ENCODE data around the gene FEV. TPM values are rescaled to one million over a fixed set of nuclear protein-coding genes. Genes with fewer than 3 reads are reported as not detected.
"Not testable (repeated sequence)": the region's sequence is repeated elsewhere in the genome, so short reads cannot be mapped to it uniquely, and the experiment has no call there.

FEV gene
- polyA plus RNA-seq, 1 donor from 2014 or later, result not detected

DNA sequence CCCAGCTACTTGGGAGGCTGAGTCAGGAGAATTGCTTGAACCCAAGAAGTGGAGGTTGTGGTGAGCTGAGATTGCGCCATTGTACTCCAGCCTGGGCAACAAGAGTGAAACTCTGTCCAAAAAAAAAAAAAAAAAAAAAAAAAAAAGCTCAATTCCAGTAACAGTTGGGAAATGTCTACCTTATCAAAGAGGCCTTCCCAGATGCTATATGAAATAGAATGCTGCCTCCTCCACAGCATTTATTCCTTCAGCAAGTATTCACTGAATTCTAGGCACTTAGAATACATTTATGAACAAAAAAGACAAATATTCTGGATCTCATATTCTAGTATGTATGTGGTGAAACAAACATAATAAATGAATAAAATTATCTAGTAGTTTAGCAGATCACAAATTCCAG lies 38.4 kb downstream of the FEV start:
- no peaks in the 10 kb centered on the region for H3K79me2 ChIP-seq (replicated peaks; ENCODE audit: insufficient read depth, low read length)
- no peaks in the 10 kb centered on the region for H3K9me2 ChIP-seq (ENCODE audit: insufficient read depth, low read length)
- H3K36me3 ChIP-seq (ENCODE audit: insufficient read depth, low read length), result no peaks in the 10 kb centered on the region
- H3K9ac ChIP-seq (ENCODE audit: low read length), result no peak overlapping the region
- TF ChIP-seq CTCF (IDR thresholded peaks at IDR 0.05; ENCODE audit: poor library complexity, severe bottlenecking) (no peak), EP300 (conservative IDR thresholded peaks at IDR 0.05; ENCODE audit: poor library complexity, severe bottlenecking) (no peak), RAD21 (conservative IDR thresholded peaks at IDR 0.05) (no peak), TAF1 (IDR thresholded peaks at IDR 0.05; ENCODE audit: low read depth) (no peak), EZH2 (IDR thresholded peaks at IDR 0.05; ENCODE audit: borderline replicate concordance, insufficient read depth, low read length, poor library complexity, severe bottlenecking) (no peak)
- TF ChIP-seq, protein P1, sequence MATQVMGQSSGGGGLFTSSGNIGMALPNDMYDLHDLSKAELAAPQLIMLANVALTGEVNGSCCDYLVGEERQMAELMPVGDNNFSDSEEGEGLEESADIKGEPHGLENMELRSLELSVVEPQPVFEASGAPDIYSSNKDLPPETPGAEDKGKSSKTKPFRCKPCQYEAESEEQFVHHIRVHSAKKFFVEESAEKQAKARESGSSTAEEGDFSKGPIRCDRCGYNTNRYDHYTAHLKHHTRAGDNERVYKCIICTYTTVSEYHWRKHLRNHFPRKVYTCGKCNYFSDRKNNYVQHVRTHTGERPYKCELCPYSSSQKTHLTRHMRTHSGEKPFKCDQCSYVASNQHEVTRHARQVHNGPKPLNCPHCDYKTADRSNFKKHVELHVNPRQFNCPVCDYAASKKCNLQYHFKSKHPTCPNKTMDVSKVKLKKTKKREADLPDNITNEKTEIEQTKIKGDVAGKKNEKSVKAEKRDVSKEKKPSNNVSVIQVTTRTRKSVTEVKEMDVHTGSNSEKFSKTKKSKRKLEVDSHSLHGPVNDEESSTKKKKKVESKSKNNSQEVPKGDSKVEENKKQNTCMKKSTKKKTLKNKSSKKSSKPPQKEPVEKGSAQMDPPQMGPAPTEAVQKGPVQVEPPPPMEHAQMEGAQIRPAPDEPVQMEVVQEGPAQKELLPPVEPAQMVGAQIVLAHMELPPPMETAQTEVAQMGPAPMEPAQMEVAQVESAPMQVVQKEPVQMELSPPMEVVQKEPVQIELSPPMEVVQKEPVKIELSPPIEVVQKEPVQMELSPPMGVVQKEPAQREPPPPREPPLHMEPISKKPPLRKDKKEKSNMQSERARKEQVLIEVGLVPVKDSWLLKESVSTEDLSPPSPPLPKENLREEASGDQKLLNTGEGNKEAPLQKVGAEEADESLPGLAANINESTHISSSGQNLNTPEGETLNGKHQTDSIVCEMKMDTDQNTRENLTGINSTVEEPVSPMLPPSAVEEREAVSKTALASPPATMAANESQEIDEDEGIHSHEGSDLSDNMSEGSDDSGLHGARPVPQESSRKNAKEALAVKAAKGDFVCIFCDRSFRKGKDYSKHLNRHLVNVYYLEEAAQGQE (IDR thresholded peaks at IDR 0.05; ENCODE audit: borderline replicate concordance), result no peak
- H3K9me3 ChIP-seq (ENCODE audit: low read length), result no peaks in the 10 kb centered on the region
- no peak overlapping the region for H3K4me2 ChIP-seq (ENCODE audit: low read length)
- no peak overlapping the region for H3K4me3 ChIP-seq (ENCODE audit: low read length)
- peaks cover 3% of the 10 kb centered on the region for H3K27me3 ChIP-seq (ENCODE audit: insufficient read depth, low read depth, low read length)
- no peak overlapping the region for H2AFZ ChIP-seq (ENCODE audit: low read depth, low read length)
- no peak overlapping the region for H3K27ac ChIP-seq (ENCODE audit: low read length)
- H4K20me1 ChIP-seq (ENCODE audit: insufficient read depth), result no peaks in the 10 kb centered on the region
- H3F3A ChIP-seq (ENCODE audit: insufficient read depth, low read length, poor library complexity, severe bottlenecking), result no peaks in the 10 kb centered on the region

DNA sequence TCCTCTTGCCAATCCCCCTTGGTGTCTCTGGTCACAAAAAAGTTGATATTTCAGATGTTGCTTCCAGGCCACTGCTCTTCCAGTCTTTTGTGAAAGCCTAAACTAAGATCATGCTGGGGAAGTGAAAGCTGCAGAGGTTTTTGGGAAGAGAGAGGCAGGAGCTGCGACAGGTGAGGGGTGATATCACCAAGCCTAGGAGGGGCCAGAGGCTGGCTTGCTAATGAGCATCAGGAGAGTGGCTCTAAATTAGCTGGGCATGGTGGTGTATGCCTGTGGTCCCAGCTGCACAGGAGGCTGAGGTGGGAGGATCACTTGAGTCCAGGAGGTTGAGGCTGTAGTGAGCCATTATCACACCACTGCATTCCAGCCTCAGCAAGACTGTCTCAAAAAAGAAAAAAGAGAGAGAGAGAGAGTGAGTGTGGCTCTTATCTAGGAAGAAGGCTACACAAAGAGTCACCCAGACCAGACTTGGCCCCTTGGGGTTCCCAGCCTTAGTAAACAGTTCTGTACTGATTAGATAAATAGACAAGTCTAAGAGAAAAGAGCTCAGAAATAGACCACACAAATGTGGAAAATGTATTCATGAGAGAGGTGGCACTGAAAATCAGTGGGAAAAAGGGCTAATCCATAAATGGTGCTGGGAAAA lies 40.1 kb downstream of the FEV start:
- Histone ChIP-seq H4K20me1 (ENCODE audit: insufficient read depth) (no peaks in the 10 kb centered on the region), H3K27ac (ENCODE audit: low read length) (no peak overlapping the region), H3K9ac (ENCODE audit: low read length) (no peak overlapping the region), H3F3A (ENCODE audit: insufficient read depth, low read length, poor library complexity, severe bottlenecking) (no peaks in the 10 kb centered on the region), H3K9me3 (ENCODE audit: low read length) (no peaks in the 10 kb centered on the region), H3K4me2 (ENCODE audit: low read length) (no peak overlapping the region), H2AFZ (ENCODE audit: low read depth, low read length) (no peak overlapping the region), H3K27me3 (ENCODE audit: insufficient read depth, low read depth, low read length) (peaks cover 3% of the 10 kb centered on the region), H3K9me2 (ENCODE audit: insufficient read depth, low read length) (no peaks in the 10 kb centered on the region), H3K36me3 (ENCODE audit: insufficient read depth, low read length) (no peaks in the 10 kb centered on the region), H3K79me2 (replicated peaks; ENCODE audit: insufficient read depth, low read length) (no peaks in the 10 kb centered on the region), H3K4me3 (ENCODE audit: low read length) (no peak overlapping the region)
- TF ChIP-seq MXI1 (conservative IDR thresholded peaks at IDR 0.05; ENCODE audit: poor library complexity, severe bottlenecking) (no peak), CTCF (IDR thresholded peaks at IDR 0.05; ENCODE audit: poor library complexity, severe bottlenecking) (no peak), TAF1 (IDR thresholded peaks at IDR 0.05; ENCODE audit: low read depth) (no peak), EZH2 (IDR thresholded peaks at IDR 0.05; ENCODE audit: borderline replicate concordance, insufficient read depth, low read length, poor library complexity, severe bottlenecking) (no peak), POLR2AphosphoS5 (IDR thresholded peaks at IDR 0.05) (no peak), SMC3 (conservative IDR thresholded peaks at IDR 0.05; ENCODE audit: poor library complexity) (no peak), EP300 (conservative IDR thresholded peaks at IDR 0.05; ENCODE audit: poor library complexity, severe bottlenecking) (no peak), RAD21 (conservative IDR thresholded peaks at IDR 0.05) (no peak)
- TF ChIP-seq, protein P1 (IDR thresholded peaks at IDR 0.05; ENCODE audit: borderline replicate concordance), result no peak

GRCh38 chr2:218931751-218932150 lies 53.2 kb downstream of the FEV start:
- H3K9ac ChIP-seq (ENCODE audit: low read length); H3F3A ChIP-seq (ENCODE audit: insufficient read depth, low read length, poor library complexity, severe bottlenecking); H3K36me3 ChIP-seq (ENCODE audit: insufficient read depth, low read length); H3K4me3 ChIP-seq (ENCODE audit: low read length); H3K79me2 ChIP-seq (replicated peaks; ENCODE audit: insufficient read depth, low read length); H3K4me2 ChIP-seq (ENCODE audit: low read length); H4K20me1 ChIP-seq (ENCODE audit: insufficient read depth); H3K9me2 ChIP-seq (ENCODE audit: insufficient read depth, low read length); H3K27me3 ChIP-seq (ENCODE audit: insufficient read depth, low read depth, low read length); H2AFZ ChIP-seq (ENCODE audit: low read depth, low read length); H3K9me3 ChIP-seq (ENCODE audit: low read length); H3K27ac ChIP-seq (ENCODE audit: low read length): not testable (repeated sequence)
